Epithelial cell of proximal tubule (primary cell): ENCODE data around the gene VWCE. TPM values are rescaled to one million over a fixed set of nuclear protein-coding genes. Genes with fewer than 3 reads are reported as not detected.

Experiments
- DNase-seq: peaks from one replicate; pipeline ENCODE4 v3.0.0-alpha.2; 2011; ENCODE audit warnings: low read depth
- H3K4me3 ChIP-seq: 2 replicates; pipeline ENCODE4 v1.5.1; 2011; ENCODE audit warnings: low read depth, mild to moderate bottlenecking, low read length
- total RNA-seq: library from RNA; depleted of rRNA; stranded (reverse); fragments of >200 nt; gene quantifications from 2 replicates; pipeline ENCODE4 v1.2.3, GENCODE V29; 2015
- TF ChIP-seq, protein P1 (sequence below): conservative IDR thresholded peaks from 2 replicates; pipeline ENCODE4 v1.5.1; 2012; ENCODE audit warnings: low read depth, mild to moderate bottlenecking, low read length

VWCE gene
- total RNA-seq, 1 donor from 2014 or later = 3.5 TPM

- peak overlapping the region; percentile 96 for H3K4me3 ChIP-seq
- no peak for DNase-seq
- TF ChIP-seq, protein P1, sequence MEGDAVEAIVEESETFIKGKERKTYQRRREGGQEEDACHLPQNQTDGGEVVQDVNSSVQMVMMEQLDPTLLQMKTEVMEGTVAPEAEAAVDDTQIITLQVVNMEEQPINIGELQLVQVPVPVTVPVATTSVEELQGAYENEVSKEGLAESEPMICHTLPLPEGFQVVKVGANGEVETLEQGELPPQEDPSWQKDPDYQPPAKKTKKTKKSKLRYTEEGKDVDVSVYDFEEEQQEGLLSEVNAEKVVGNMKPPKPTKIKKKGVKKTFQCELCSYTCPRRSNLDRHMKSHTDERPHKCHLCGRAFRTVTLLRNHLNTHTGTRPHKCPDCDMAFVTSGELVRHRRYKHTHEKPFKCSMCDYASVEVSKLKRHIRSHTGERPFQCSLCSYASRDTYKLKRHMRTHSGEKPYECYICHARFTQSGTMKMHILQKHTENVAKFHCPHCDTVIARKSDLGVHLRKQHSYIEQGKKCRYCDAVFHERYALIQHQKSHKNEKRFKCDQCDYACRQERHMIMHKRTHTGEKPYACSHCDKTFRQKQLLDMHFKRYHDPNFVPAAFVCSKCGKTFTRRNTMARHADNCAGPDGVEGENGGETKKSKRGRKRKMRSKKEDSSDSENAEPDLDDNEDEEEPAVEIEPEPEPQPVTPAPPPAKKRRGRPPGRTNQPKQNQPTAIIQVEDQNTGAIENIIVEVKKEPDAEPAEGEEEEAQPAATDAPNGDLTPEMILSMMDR = no peak
Observed at GRCh38 chr11:61333550-61334433, 38.7 kb upstream of the VWCE start.

- H3K4me3 ChIP-seq = peak within 1 kb of the TSS; percentile 96
- TF ChIP-seq, protein P1 = no peak
- no peak for DNase-seq
Observed at GRCh38 chr11:61332797-61333549, 37.9 kb upstream of the VWCE start, which contains the start of the genes DDB1 and TKFC. Gene DDB1, minus strand, starts transcription at chr11:61333105. Its CDS starts 137 bp downstream, at chr11:61332968. Gene TKFC, plus strand, starts transcription at chr11:61333228. Its CDS starts 1,501 bp downstream, at chr11:61334729.

GRCh38 chr11:61332281-61332796, 37.2 kb upstream of the VWCE start:
- H3K4me3 ChIP-seq = peak overlapping the region; percentile 96
- no peak for DNase-seq
- TF ChIP-seq, protein P1 = no peak

- H3K4me3 ChIP-seq = peak overlapping the region; percentile 96
- no peak for DNase-seq
- TF ChIP-seq, protein P1 = no peak
Observed at GRCh38 chr11:61331651-61332050, 36.5 kb upstream of the VWCE start.

DNA sequence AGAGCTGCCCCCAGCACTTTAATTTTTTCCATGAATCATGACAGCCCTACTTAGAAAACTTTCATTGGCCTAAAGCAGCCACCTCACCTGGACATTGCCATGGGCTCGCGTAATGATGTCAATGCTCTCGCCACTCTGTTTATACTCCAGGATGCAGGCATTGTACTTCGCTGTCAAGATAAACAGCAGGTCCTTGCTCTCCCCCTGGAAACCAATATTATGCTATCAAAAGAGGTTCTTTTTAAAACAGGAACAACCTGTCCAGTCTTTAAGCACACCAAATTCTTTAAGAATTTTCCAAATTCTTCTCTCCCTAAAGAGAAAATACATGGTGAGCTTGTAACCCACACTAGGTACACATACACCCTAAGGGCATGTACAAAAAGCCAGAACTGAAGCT, 34.8 kb upstream of the VWCE start:
- DNase-seq = no peak
- H3K4me3 ChIP-seq = no peak overlapping the region
- TF ChIP-seq, protein P1 = no peak

DNA sequence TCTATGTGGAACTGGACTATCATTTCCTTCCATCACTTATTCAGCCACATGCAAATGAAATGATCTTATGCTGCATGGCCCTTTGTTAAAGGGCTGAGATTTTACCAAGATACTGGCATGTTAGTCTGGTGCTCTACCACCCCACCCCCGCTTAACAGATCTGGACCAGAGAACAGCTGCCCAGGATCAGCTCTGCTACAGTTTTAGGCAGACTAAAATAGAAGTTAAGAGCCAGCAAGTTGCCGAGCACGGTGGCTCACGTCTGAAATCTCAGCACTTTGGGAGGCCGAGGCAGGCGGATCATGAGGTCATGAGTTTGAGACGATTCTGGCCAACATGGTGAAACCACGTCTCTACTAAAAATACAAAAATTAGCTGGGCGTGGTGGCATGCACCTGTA, 33.2 kb upstream of the VWCE start:
- TF ChIP-seq, protein P1 = no peak
- H3K4me3 ChIP-seq = no peak overlapping the region
- DNase-seq = no peak
